GM06990 (cell line): ENCODE measurements around the gene SH3D21.

Source experiments
- DNase-seq: peaks from one replicate; pipeline ENCODE4 v3.0.0-alpha.2; 2011; ENCODE audit not compliant: insufficient read length; ENCODE audit errors: extremely low read depth
- H3K27me3 ChIP-seq: replicated peaks from 2 replicates; pipeline ENCODE4 v1.6.0; 2011; ENCODE audit warnings: low read length; ENCODE audit not compliant: control insufficient read depth, insufficient read depth
- H3K36me3 ChIP-seq: 2 replicates; pipeline ENCODE4 v1.5.1; 2011; ENCODE audit warnings: low read length; ENCODE audit not compliant: control insufficient read depth, insufficient read depth
- H3K4me3 ChIP-seq: replicated peaks from 2 replicates; pipeline ENCODE4 v1.5.1; 2011; ENCODE audit warnings: low read depth, mild to moderate bottlenecking, control low read depth, low read length
- CTCF ChIP-seq: IDR thresholded peaks from 2 replicates; pipeline ENCODE4 v1.5.1; 2011; ENCODE audit warnings: low read length, control low read depth, mild to moderate bottlenecking, inconsistent platforms; ENCODE audit not compliant: insufficient read depth, poor library complexity, severe bottlenecking

Gene SH3D21

GRCh38 chr1:36303244-36303643 is 2.9 kb upstream of the SH3D21 start:
- TF ChIP-seq CTCF = no peak
- Histone ChIP-seq H3K27me3 (no peaks in the 10 kb centered on the region), H3K4me3 (no peak overlapping the region), H3K36me3 (peaks cover 20% of the 10 kb centered on the region)
- no peak for DNase-seq

- Histone ChIP-seq H3K4me3 (no peak overlapping the region), H3K27me3 (no peaks in the 10 kb centered on the region), H3K36me3 (peaks cover 16% of the 10 kb centered on the region)
- TF ChIP-seq CTCF = no peak
- no peak for DNase-seq
These were observed 2.4 kb upstream of the SH3D21 start for GRCh38 chr1:36303650-36304360.

GRCh38 chr1:36304521-36304920 is 1.6 kb upstream of the SH3D21 start:
- Histone ChIP-seq H3K36me3 (peaks cover 16% of the 10 kb centered on the region), H3K4me3 (no peak overlapping the region), H3K27me3 (no peaks in the 10 kb centered on the region)
- TF ChIP-seq CTCF = no peak
- no peak for DNase-seq

- Histone ChIP-seq H3K27me3 (no peaks in the 10 kb centered on the region), H3K4me3 (no peak overlapping the region), H3K36me3 (peaks cover 16% of the 10 kb centered on the region)
- no peak for DNase-seq
- TF ChIP-seq CTCF = no peak
These were observed 926 bp upstream of the SH3D21 start for GRCh38 chr1:36304970-36305914.

GRCh38 chr1:36305915-36306209 is 306 bp upstream of the SH3D21 start:
- no peak for TF ChIP-seq CTCF
- no peak for DNase-seq
- peak overlapping the region; percentile 77; the same call in 1 of the 2 replicates for H3K4me3 ChIP-seq

More at GRCh38 chr1:36305915-36306209, 306 bp upstream of the SH3D21 start:
- Histone ChIP-seq H3K27me3 (no peaks in the 10 kb centered on the region), H3K36me3 (peaks cover 14% of the 10 kb centered on the region)
